Right lobe of liver (tissue), 6 donors: ENCODE measurements around the gene UBE2H. TPM values are rescaled to one million over a fixed set of nuclear protein-coding genes. Genes with fewer than 3 reads are reported as not detected.

Source experiments
- ATAC-seq, 4 donors: fragments of 200-7000 bp; cut with Tn5 transposase; one replicate each; pipeline ENCODE4 v1.9.1; 2020; ENCODE audit warnings: mild to moderate bottlenecking in 4 of 4, moderate library complexity in 4 of 4
- DNase-seq, 3 donors: peaks; one replicate each; pipeline ENCODE4 v3.0.0-alpha.2; 2020
- H3K27ac ChIP-seq, 3 donors: fragments of 200-600 bp; one replicate each; pipeline ENCODE4 v1.8.0; 2022
- H3K27me3 ChIP-seq, 2 donors: fragments of 200-600 bp; one replicate each; pipeline ENCODE4 v1.8.0; 2022
- H3K36me3 ChIP-seq, 4 donors: fragments of 200-600 bp; sonication (generic) in 1 of 4; one replicate each; pipeline versions ENCODE4 v1.5.1 to v1.8.0; 2017 to 2022; ENCODE audit warnings: control low read depth in 1 of 4
- H3K4me1 ChIP-seq, 4 donors: fragments of 200-600 bp; sonication (generic) in 1 of 4; one replicate each; pipeline versions ENCODE4 v1.5.1 to v1.8.0; 2017 to 2022; ENCODE audit warnings: control low read depth in 1 of 4
- H3K4me3 ChIP-seq, 3 donors: fragments of 200-600 bp; one replicate each; pipeline ENCODE4 v1.8.0; 2022
- H3K9me3 ChIP-seq, 4 donors: fragments of 200-600 bp; sonication (generic) in 1 of 4; one replicate each; pipeline versions ENCODE4 v1.5.1 to v1.8.0; 2017 to 2022; ENCODE audit warnings: control low read depth in 1 of 4
- POLR2A ChIP-seq: fragments of 450-650 bp; IDR thresholded peaks from one replicate; pipeline ENCODE4 v1.6.1; 2017; ENCODE audit warnings: antibody characterized with exemption, mild to moderate bottlenecking
- WGBS: methylation state at CpG from one replicate; pipeline ENCODE4 v1.1.6; 2018; ENCODE audit warnings: low coverage, low lambda C conversion rate; ENCODE audit not compliant: insufficient coverage; ENCODE audit errors: missing lambda C conversion rate; 5-methylcytosine and 5-hydroxymethylcytosine counted together
- intact Hi-C, 2 donors: fragments of 100-400 bp; cut with DNase I; formaldehyde crosslinking; loops; one replicate each; pipeline versions ENCODE4 v1.11.2 to v1.14.1; 2022
- total RNA-seq, 6 experiments: library from RNA; depleted of rRNA in 2 of 6; stranded (reverse); fragments of >200 nt in 2 of 6; fragmentation: NEBNext Ultra II Directional in 3 of 6; extraction: Animal tissue kit (Norgen Biotek cat#: 25700) in 3 of 6; gene quantifications; one replicate each; pipeline versions ENCODE4 v1.1.0 to v1.2.4, GENCODE V29; 2016 to 2023
- TF ChIP-seq, protein P1 (sequence below), 4 donors: fragments of 200-600 bp in 3 of 4; fragments of 450-650 bp in 1 of 4; IDR thresholded peaks; one replicate each; pipeline versions ENCODE4 v1.5.1 to v1.8.0; 2016 to 2022; ENCODE audit warnings: antibody characterized with exemption in 4 of 4, mild to moderate bottlenecking in 2 of 4
- donor health status: DM: no; HTN: yes; CAD: no.
- donor health status: DM: no; HTN: no; CAD: no.
- donor health status: DM: no; HTN: no; CAD: no.
- donor health status: DM: no; HTN: yes; CAD: no.
- donor health status: DM: no; HTN: yes; CAD: no.

UBE2H gene
- total RNA-seq, 6 experiments from 2014 or later: 27.4 to 47.0 (median 35.6) TPM

- Histone ChIP-seq H3K4me3 (no peak overlapping the region), H3K27ac (no peak overlapping the region), H3K9me3 (no peaks in the 10 kb centered on the region), H3K36me3 (no peaks in the 10 kb centered on the region), H3K27me3 (no peaks in the 10 kb centered on the region), H3K4me1 (peaks cover 0 to 6% (median 0%) of the 10 kb centered on the region in 4 donors)
- DNase-seq (no peak), ATAC-seq (no peak)
- no peak for TF ChIP-seq POLR2A
- TF ChIP-seq, protein P1, sequence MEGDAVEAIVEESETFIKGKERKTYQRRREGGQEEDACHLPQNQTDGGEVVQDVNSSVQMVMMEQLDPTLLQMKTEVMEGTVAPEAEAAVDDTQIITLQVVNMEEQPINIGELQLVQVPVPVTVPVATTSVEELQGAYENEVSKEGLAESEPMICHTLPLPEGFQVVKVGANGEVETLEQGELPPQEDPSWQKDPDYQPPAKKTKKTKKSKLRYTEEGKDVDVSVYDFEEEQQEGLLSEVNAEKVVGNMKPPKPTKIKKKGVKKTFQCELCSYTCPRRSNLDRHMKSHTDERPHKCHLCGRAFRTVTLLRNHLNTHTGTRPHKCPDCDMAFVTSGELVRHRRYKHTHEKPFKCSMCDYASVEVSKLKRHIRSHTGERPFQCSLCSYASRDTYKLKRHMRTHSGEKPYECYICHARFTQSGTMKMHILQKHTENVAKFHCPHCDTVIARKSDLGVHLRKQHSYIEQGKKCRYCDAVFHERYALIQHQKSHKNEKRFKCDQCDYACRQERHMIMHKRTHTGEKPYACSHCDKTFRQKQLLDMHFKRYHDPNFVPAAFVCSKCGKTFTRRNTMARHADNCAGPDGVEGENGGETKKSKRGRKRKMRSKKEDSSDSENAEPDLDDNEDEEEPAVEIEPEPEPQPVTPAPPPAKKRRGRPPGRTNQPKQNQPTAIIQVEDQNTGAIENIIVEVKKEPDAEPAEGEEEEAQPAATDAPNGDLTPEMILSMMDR (IDR thresholded peaks at IDR 0.05): no peak
- 76% methylated on average over 9 of the region's 9 CpGs for WGBS
- intact Hi-C loops: no loop called here
Observed at GRCh38 chr7:129890090-129890489, 62.7 kb downstream of the UBE2H start.

DNA sequence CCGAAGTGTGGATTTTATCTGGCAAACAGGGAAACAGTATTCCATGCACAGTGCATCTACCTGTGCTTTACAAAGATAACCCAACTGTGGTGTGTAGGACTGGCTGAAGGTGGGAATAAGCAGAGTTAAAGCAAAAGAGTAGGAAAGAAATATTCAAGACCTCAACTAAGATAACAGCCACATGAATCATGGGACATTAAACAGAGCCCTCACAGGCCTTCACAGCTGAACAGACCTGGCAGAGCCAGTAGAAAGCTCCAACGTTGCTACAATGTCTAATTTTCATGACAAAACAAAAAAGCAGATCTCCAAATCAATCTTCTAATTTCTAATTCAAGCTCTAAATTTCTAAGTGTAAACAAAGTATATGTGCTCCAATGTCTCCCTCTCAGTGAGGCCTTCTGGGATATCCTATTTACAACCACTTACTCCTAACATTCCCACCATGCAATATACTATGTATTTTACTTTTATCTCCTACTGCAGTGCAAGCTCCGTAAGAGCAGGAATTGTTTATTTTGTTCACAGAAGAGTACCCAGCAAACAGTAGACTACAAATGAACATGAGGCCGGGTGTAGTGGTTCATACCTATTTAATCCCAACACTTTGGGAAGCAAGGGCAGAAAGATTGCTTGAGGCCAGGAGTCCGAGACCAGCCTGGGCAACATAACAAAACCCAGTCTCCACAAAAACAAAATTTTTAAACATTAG lies 63.5 kb downstream of the UBE2H start:
- no peak for TF ChIP-seq POLR2A
- TF ChIP-seq, protein P1 (IDR thresholded peaks at IDR 0.05): no peak
- Histone ChIP-seq H3K27ac (no peak overlapping the region), H3K4me3 (no peak overlapping the region), H3K4me1 (peaks cover 0 to 6% (median 0%) of the 10 kb centered on the region in 4 donors), H3K36me3 (no peaks in the 10 kb centered on the region), H3K9me3 (no peaks in the 10 kb centered on the region), H3K27me3 (no peaks in the 10 kb centered on the region)
- DNase-seq: no peak
- WGBS: 69% methylated on average over 5 of the region's 5 CpGs
- peak in 2 of 4 donors; percentile 19 to 24 for ATAC-seq
- intact Hi-C loops: no loop called here

- Histone ChIP-seq H3K4me3 (no peak overlapping the region), H3K4me1 (peaks cover 0 to 6% (median 0%) of the 10 kb centered on the region in 4 donors), H3K36me3 (no peaks in the 10 kb centered on the region), H3K27ac (no peak overlapping the region), H3K9me3 (no peaks in the 10 kb centered on the region), H3K27me3 (no peaks in the 10 kb centered on the region)
- intact Hi-C loops: no loop called here
- ATAC-seq (no peak), DNase-seq (no peak)
- 100% methylated on average over 1 of the region's 1 CpG for WGBS
- no peak for TF ChIP-seq POLR2A
Observed at GRCh38 chr7:129887865-129888264, 64.9 kb downstream of the UBE2H start.

- intact Hi-C loops: no loop called here
- peak; percentile 43 to 71 (median 62) for ATAC-seq
Observed at GRCh38 chr7:129886818-129887186, 66.0 kb downstream of the UBE2H start.

More at GRCh38 chr7:129886818-129887186, 66.0 kb downstream of the UBE2H start:
- no peak overlapping the region for H3K4me3 ChIP-seq
- DNase-seq: no peak
- H3K27ac ChIP-seq: no peak overlapping the region
- H3K36me3 ChIP-seq: no peaks in the 10 kb centered on the region
- H3K27me3 ChIP-seq: no peaks in the 10 kb centered on the region
- 49% methylated on average over 3 of the region's 3 CpGs for WGBS
- H3K4me1 ChIP-seq: peaks cover 0 to 6% (median 0%) of the 10 kb centered on the region in 4 donors
- TF ChIP-seq, protein P1 (IDR thresholded peaks at IDR 0.05): no peak
- TF ChIP-seq POLR2A: no peak
- no peaks in the 10 kb centered on the region for H3K9me3 ChIP-seq
